PFSK-1 (cell line): ENCODE data around the gene DNAH2. TPM values are rescaled to one million over a fixed set of nuclear protein-coding genes. Genes with fewer than 3 reads are reported as not detected.

Experiments used
- FOXP2 ChIP-seq: optimal IDR thresholded peaks from 2 replicates; pipeline ENCODE3; 2011; ENCODE audit warnings: borderline replicate concordance, control low read depth, inconsistent platforms; ENCODE audit not compliant: insufficient read depth; ENCODE audit errors: extremely low read length, extremely low read depth
- POLR2AphosphoS5 ChIP-seq: IDR thresholded peaks from 2 replicates; pipeline ENCODE4 v1.6.1; 2012; ENCODE audit warnings: low read depth, mild to moderate bottlenecking, control low read depth, low read length, moderate library complexity
- REST ChIP-seq, 2 experiments: IDR thresholded peaks; 2 replicates each; pipeline versions ENCODE4 v1.6.1 to v1.8.0; 2011 to 2012; ENCODE audit warnings: low read depth in 2 of 2, low read length in 2 of 2, control low read depth in 1 of 2, inconsistent platforms in 1 of 2, mild to moderate bottlenecking in 1 of 2, moderate library complexity in 1 of 2; ENCODE audit not compliant: insufficient read depth in 1 of 2
- SIN3A ChIP-seq: IDR thresholded peaks from 2 replicates; pipeline ENCODE4 v1.6.1; 2012; ENCODE audit warnings: mild to moderate bottlenecking, low read length, moderate library complexity, borderline replicate concordance; ENCODE audit not compliant: insufficient read depth
- TAF1 ChIP-seq: IDR thresholded peaks from 2 replicates; pipeline ENCODE4 v1.6.1; 2012; ENCODE audit warnings: low read length, control low read depth, borderline replicate concordance; ENCODE audit not compliant: insufficient read depth
- polyA plus RNA-seq: library from polyadenylated mRNA; unstranded; fragments of >200 nt; gene quantifications from one replicate; pipeline ENCODE4 v1.2.1, GENCODE V29; 2012; ENCODE audit warnings: low read depth, missing spikeins; ENCODE audit not compliant: insufficient read length

DNAH2 gene, protein sequence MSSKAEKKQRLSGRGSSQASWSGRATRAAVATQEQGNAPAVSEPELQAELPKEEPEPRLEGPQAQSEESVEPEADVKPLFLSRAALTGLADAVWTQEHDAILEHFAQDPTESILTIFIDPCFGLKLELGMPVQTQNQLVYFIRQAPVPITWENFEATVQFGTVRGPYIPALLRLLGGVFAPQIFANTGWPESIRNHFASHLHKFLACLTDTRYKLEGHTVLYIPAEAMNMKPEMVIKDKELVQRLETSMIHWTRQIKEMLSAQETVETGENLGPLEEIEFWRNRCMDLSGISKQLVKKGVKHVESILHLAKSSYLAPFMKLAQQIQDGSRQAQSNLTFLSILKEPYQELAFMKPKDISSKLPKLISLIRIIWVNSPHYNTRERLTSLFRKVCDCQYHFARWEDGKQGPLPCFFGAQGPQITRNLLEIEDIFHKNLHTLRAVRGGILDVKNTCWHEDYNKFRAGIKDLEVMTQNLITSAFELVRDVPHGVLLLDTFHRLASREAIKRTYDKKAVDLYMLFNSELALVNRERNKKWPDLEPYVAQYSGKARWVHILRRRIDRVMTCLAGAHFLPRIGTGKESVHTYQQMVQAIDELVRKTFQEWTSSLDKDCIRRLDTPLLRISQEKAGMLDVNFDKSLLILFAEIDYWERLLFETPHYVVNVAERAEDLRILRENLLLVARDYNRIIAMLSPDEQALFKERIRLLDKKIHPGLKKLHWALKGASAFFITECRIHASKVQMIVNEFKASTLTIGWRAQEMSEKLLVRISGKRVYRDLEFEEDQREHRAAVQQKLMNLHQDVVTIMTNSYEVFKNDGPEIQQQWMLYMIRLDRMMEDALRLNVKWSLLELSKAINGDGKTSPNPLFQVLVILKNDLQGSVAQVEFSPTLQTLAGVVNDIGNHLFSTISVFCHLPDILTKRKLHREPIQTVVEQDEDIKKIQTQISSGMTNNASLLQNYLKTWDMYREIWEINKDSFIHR (N-terminal part only)
- polyA plus RNA-seq = 0.20 TPM

DNA sequence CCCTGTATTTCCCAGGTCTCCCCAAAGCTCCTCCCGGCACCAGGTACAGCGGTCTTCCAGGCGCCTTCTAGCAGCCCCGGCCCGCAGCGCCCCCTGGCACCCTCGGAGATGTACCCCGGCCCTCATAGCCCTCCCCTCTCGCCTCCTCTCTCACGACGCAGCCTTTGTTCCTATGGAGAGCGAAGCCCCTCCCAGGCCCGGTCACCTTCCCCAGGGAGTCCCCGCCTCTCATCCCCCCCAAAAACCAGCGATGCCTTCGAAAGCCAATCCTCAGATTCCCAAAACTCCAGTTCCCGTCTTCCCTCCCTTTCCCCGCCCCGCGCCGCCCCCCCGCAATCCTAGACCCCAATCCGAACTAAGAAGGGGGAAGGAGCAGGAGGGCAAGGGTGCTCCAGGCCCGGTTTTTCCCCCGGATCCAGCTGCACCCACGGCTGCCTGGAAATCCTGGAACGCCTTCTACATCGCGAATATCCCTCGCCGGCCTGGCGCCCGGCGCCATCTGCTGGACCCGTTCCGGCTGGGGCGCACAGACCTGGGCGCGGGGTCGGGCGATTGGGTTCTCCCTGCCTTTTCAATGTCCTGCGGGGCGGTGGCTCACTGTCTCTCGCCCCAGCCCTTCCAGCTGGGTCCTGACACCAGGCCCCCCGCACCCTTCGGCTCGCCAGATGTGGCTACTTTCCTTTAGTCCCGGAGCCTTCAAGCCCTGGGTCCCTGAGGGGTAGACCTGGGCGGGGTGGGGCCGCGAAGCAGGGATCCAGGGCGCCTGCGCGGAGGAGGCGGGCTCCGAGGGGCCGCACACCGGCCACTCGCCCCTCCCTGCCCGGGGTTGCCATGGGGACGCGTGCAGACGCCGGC lies at the start of gene DNAH2:
Gene DNAH2, plus strand, starts transcription at position 844 of the 855 bp plus-strand sequence. CDS start 1,991 bp downstream, outside the sequence.
- peak; percentile 75; the same call in 1 of the 2 replicates for TF ChIP-seq SIN3A
- no peak for TF ChIP-seq FOXP2
- TF ChIP-seq POLR2AphosphoS5 = peak; percentile 19; the same call in 1 of the 2 replicates
- no peak for TF ChIP-seq TAF1
- no peak for TF ChIP-seq REST (IDR thresholded peaks at IDR 0.05; ENCODE audit: insufficient read depth in 1 of 2, low read depth in 2 of 2, low read length in 2 of 2)

- TF ChIP-seq POLR2AphosphoS5 (no peak), SIN3A (no peak), REST (IDR thresholded peaks at IDR 0.05; ENCODE audit: insufficient read depth in 1 of 2, low read depth in 2 of 2, low read length in 2 of 2) (no peak), TAF1 (no peak), FOXP2 (no peak)
Observed at GRCh38 chr17:7668482-7668881, 49.1 kb upstream of the DNAH2 start.

DNA sequence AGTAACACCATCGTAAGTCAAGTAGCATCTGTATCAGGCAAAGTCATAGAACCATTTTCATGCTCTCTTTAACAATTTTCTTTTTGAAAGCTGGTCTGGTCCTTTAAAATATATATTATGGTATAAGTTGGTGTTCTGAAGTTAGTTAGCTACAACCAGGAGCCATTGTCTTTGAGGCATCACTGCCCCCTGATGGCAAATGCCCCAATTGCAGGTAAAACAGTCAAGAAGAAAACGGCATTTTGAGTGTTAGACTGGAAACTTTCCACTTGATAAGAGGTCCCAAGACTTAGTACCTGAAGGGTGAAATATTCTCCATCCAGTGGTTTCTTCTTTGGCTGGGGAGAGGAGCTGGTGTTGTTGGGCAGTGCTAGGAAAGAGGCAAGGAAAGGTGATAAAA lies 44.3 kb upstream of the DNAH2 start:
- TF ChIP-seq TAF1 = no peak
- TF ChIP-seq REST (IDR thresholded peaks at IDR 0.05; ENCODE audit: insufficient read depth in 1 of 2, low read depth in 2 of 2, low read length in 2 of 2) = no peak
- TF ChIP-seq POLR2AphosphoS5 = no peak
- no peak for TF ChIP-seq FOXP2
- TF ChIP-seq SIN3A = no peak

DNA sequence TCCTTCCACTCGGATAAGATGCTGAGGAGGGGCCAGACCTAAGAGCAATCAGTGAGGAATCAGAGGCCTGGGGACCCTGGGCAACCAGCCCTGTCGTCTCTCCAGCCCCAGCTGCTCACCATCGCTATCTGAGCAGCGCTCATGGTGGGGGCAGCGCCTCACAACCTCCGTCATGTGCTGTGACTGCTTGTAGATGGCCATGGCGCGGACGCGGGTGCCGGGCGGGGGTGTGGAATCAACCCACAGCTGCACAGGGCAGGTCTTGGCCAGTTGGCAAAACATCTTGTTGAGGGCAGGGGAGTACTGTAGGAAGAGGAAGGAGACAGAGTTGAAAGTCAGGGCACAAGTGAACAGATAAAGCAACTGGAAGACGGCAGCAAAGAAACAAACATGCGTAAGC lies 42.6 kb upstream of the DNAH2 start:
- TF ChIP-seq REST (IDR thresholded peaks at IDR 0.05; ENCODE audit: insufficient read depth in 1 of 2, low read depth in 2 of 2, low read length in 2 of 2) (no peak), TAF1 (no peak), SIN3A (no peak), POLR2AphosphoS5 (no peak), FOXP2 (no peak)
